ENCODE results near the gene XXYLT1. TPM values are rescaled to one million over a fixed set of nuclear protein-coding genes. Genes with fewer than 3 reads are reported as not detected.

The XXYLT1 gene
- total and polyA plus RNA-seq, 10 of the 15 experiments (the other 5 are each of a cell fraction or from before 2014, with no cell fraction given) = 1.2 to 14.2 (median 9.3) TPM

GRCh38 chr3:195085356-195086130 is 185.4 kb downstream of the XXYLT1 start:
- 94% methylated on average over 21 of the region's 21 CpGs for WGBS (ENCODE audit: insufficient coverage, insufficient replicate concordance, low lambda C conversion rate, missing lambda C conversion rate)
- CTCF ChIA-PET = interaction anchor here (0.5 kb wide), 1 partner anchor 76 kb away, joined by 3 read pairs; no protein-coding TSS in a partner anchor

More at GRCh38 chr3:195085356-195086130, 185.4 kb downstream of the XXYLT1 start:
- no peak overlapping the region for H2AFZ ChIP-seq (ENCODE audit: control insufficient read depth, low read depth, low read length)
- no peak overlapping the region for H3K4me3 ChIP-seq
- POLR2A ChIA-PET = no interaction called here
- BruUV-seq (replicated peaks) = no TSS peak
- H3K27me3 ChIP-seq (replicated peaks in 1 of 2; ENCODE audit: control insufficient read depth in 2 of 2, insufficient read depth in 2 of 2, low read length in 1 of 2) = no peaks in the 10 kb centered on the region
- H3K4me1 ChIP-seq (ENCODE audit: control insufficient read depth, insufficient read depth, low read length) = no peaks in the 10 kb centered on the region
- no peak for TF ChIP-seq NBN (IDR thresholded peaks at IDR 0.05)
- TF ChIP-seq NKRF (conservative IDR thresholded peaks at IDR 0.05) = no peak
- TF ChIP-seq IRF5 (IDR thresholded peaks at IDR 0.05; ENCODE audit: borderline replicate concordance) = no peak
- TF ChIP-seq ATF7 (IDR thresholded peaks at IDR 0.05; ENCODE audit: low read depth) = no peak
- no peak for TF ChIP-seq SREBF2 (IDR thresholded peaks at IDR 0.05; ENCODE audit: low read length)
- TF ChIP-seq ZSCAN29 (IDR thresholded peaks at IDR 0.05) = no peak
- no peak for TF ChIP-seq YBX1 (IDR thresholded peaks at IDR 0.05)
- no peak overlapping the region for H3K9ac ChIP-seq (ENCODE audit: control insufficient read depth, insufficient read depth, low read length)
- DNase-seq (ENCODE audit: low read depth, low spot score) (no peak), FAIRE-seq (no peak), ATAC-seq (no peak)
- RAD21 ChIA-PET (ENCODE audit: unreplicated experiment) = interaction anchor here (0.6 kb wide), 1 partner anchor 71 kb away, joined by 3 read pairs; no protein-coding TSS in a partner anchor
- no peaks in the 10 kb centered on the region for H3K79me2 ChIP-seq (ENCODE audit: control insufficient read depth, insufficient read depth, low read length)
- intact Hi-C loops (cut with micrococcal nuclease; ENCODE audit: unreplicated experiment) = no loop called here
- H3K9me3 ChIP-seq (replicated peaks; ENCODE audit: control insufficient read depth, insufficient read depth, low read length) = no peaks in the 10 kb centered on the region
- SMC1A ChIA-PET (ENCODE audit: uncharacterized antibody, unreplicated experiment) = no interaction called here
- H4K20me1 ChIP-seq (ENCODE audit: control insufficient read depth, insufficient read depth) = no peaks in the 10 kb centered on the region
- no peaks in the 10 kb centered on the region for H3K36me3 ChIP-seq (ENCODE audit: control insufficient read depth in 2 of 2, insufficient read depth in 2 of 2, low read length in 1 of 2)
- H3K4me2 ChIP-seq (ENCODE audit: control insufficient read depth, insufficient read depth) = no peak overlapping the region
- no peak overlapping the region for H3K27ac ChIP-seq (ENCODE audit: control insufficient read depth, insufficient read depth)
- in situ Hi-C loops (cut with MboI) = no loop called here
